SIG-M5 (cell line): ENCODE data around the gene ACSL4.
A peak's percentile ranks its signal among the peaks of the same experiment; 100 is the strongest.
"Not testable (repeated sequence)": the region's sequence is repeated elsewhere in the genome, so short reads cannot be mapped to it uniquely, and the experiment has no call there.

Source experiments
- DNase-seq: peaks from one replicate; lab custom pipeline; 2025; lab: John Stamatoyannopoulos, UW

The ACSL4 gene

GRCh38 chrX:109672239-109672638 is 60.8 kb downstream of the ACSL4 start:
- DNase-seq = no peak

GRCh38 chrX:109671170-109671569 is 61.9 kb downstream of the ACSL4 start:
- DNase-seq = not testable (repeated sequence)

DNA sequence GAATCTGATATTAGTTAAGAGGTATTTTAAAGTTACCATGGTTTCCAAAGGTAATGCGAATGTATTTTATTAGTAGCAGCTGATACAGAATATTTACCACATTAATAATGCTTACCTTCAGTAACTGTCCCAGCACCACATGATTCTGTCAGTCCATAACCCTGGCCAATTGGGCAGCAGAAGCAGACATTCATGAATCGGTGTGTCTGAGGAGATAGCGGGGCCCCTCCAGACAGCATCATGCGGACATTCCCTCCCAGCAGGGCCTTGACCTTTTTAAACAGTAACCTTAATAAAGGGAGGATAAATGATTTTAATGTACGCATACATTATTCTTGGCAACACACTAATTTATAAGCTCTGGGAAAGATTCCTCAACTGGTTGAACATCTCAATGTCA is 65.1 kb downstream of the ACSL4 start:
- DNase-seq = no peak

- DNase-seq = no peak
Observed at GRCh38 chrX:109660435-109661143, 72.5 kb downstream of the ACSL4 start.

GRCh38 chrX:109658391-109658790 is 74.7 kb downstream of the ACSL4 start:
- no peak for DNase-seq

DNA sequence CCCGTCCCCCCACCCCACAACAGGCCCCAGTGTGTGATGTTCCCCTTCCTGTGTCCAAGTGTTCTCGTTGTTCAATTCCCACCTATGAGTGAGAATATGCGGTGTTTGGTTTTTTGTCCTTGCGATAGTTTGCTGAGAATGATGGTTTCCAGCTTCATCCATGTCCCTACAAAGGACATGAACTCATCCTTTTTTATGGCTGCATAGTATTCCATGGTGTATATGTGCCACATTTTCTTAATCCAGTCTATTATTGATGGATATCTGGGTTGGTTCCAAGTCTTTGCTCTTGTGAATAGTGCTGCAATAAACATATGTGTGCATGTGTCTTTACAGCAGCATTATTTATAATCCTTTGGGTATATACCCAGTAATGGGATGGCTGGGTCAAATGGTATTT is 75.7 kb downstream of the ACSL4 start:
- DNase-seq = not testable (repeated sequence)

DNA sequence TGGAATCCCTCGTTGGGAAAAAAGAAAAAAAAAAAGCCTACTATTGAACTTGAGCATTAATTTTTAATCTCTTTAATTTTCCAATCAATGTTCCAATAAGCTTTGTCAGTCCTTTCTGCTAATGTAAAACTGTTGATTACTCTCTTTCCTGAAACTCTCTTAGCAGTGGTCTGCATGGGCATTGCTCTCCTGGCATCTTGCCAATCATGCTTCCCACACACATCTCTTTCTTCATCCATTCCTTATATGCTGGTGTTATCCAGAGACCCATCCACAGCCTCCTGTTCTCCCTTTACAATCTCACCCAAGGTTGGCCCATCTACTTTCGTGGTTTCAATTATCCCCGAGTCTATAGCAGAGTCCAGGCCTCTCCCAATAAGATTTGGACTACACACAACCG is 76.3 kb downstream of the ACSL4 start:
- DNase-seq = no peak

DNA sequence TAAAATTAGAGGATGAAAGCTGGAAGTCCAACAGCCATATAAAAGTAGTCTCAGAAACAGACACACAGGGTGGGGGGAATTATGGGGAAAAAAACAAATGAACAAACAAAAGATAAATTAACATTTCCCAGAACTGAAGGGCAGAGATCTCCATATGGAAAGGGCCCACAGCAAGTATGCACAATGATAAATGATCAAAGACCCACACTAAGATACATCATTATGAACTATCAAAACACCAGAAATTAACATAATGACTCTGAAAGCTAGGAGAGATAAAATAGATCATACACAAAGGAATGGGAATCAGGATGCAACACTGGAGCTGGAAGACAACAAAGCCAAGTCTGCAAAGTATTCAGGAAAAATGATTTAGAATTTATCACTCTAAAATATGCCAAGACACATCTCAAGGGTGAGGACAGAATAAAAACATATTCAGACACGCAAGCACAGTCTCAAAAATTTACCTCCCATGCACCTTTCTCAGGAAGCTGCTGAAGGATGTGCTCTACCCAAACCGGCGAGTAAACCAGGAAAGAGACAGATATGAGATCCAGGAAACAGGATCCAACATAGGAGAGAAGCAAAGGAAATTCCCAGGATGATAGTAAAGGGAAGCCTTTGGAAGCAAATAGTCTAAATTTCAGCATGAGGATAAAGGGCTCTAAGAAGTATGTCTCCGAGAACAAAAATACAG is 77.4 kb downstream of the ACSL4 start:
- DNase-seq = no peak

DNA sequence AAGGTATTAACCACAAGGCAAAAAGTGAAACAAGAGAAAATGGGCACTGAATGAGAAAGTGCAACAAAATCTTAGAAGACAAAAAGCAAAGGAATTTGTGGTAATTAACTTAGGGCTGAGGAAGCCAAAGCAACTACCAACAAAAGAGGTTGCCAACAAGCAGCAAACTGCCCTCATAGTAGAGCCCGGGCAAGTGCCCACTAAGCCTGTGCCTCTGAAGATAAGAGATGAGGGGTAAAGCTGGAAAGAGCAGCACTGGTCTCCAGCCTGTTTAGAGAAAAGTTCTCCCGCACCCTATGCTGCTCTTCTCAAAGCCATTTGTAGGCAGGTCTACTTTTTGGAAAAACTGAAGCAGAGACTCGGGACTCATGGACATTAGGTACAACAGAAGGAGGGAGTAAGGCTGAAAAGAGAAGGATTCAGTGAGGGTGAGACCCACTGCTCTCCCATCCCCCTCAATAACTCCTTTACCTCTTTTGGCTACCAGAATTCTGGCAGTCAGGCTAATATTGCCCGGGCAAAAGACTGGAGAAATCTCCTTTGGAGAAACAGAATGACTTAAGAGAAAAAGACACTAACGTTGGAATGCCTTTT is 78.4 kb downstream of the ACSL4 start:
- no peak for DNase-seq

DNA sequence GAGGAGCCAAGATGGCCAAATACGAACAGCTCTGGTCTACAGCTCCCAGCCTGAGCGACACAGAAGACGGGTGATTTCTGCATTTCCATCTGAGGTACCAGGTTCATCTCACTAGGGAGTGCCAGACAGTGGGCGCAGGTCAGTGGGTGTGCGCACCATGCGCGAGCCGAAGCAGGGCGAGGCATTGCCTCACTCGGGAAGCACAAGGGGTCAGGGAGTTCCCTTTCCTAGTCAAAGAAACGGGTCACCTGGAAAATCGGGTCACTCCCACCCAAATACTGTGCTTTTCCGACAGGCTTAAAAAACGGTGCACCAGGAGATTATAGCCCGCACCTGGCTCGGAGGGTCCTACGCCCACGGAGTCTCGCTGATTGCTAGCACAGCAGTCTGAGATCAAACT is 88.4 kb downstream of the ACSL4 start:
- DNase-seq = not testable (repeated sequence)

DNA sequence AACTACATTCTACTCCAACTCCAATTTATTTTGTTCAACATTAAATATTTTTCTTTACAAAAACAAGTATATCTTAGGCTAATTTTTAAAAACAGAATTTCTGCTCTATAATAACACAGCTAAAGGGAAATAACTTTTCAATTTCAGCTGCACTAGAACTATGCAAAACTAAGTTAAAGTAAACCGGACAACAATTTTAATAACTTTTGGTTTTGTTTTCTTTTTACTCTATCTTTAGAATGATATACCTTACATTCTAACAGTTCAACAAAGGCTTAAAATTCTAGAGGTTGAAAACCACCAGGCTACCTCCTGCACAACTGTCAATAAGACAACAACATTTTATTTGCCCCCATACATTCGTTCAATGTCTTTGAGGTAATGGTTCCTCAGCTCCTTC is 89.4 kb downstream of the ACSL4 start:
- DNase-seq = no peak

DNA sequence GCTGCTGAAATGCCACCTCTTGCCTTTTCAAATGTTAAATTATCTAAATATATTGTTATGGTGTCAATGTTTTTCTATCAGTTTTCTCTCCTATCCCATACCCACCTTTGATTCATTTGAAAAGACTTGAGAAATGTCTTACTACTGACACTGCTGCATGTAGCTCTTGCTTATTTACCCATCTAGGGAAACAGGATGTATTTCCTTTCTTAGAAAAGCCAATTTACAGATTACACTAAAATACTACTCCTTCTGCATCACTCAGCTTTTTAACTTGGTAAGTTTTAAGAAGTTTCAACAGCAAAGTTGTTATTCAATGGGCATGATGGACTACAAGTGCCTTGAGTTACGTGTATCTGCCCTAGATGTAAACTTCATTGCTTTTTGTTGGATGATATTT is 94.9 kb downstream of the ACSL4 start:
- DNase-seq = no peak

DNA sequence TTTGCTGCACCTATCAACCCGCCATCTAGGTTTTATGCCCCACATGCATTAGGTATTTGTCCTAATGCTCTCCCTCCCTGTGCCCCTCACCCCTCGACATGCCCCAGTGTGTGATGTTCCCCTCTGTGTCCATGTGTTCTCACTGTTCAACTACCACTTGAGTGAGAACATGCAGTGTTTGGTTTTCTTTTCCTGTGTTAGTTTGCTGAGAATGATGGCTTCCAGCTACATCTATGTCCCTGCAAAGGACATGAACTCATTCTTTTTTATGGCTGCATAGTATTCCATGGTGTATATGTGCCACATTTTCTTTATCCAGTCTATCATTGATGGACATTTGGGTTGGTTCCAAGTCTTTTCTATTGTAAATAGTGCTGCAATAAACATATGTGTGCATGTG is 95.6 kb downstream of the ACSL4 start:
- DNase-seq = not testable (repeated sequence)

GRCh38 chrX:109635146-109635545 is 97.9 kb downstream of the ACSL4 start:
- DNase-seq = no peak

GRCh38 chrX:109632906-109633504 is 100.1 kb downstream of the ACSL4 start:
- no peak for DNase-seq

GRCh38 chrX:109629310-109629709 is 103.7 kb downstream of the ACSL4 start:
- no peak for DNase-seq

GRCh38 chrX:109626637-109627036 is 106.4 kb downstream of the ACSL4 start:
- DNase-seq = no peak

DNA sequence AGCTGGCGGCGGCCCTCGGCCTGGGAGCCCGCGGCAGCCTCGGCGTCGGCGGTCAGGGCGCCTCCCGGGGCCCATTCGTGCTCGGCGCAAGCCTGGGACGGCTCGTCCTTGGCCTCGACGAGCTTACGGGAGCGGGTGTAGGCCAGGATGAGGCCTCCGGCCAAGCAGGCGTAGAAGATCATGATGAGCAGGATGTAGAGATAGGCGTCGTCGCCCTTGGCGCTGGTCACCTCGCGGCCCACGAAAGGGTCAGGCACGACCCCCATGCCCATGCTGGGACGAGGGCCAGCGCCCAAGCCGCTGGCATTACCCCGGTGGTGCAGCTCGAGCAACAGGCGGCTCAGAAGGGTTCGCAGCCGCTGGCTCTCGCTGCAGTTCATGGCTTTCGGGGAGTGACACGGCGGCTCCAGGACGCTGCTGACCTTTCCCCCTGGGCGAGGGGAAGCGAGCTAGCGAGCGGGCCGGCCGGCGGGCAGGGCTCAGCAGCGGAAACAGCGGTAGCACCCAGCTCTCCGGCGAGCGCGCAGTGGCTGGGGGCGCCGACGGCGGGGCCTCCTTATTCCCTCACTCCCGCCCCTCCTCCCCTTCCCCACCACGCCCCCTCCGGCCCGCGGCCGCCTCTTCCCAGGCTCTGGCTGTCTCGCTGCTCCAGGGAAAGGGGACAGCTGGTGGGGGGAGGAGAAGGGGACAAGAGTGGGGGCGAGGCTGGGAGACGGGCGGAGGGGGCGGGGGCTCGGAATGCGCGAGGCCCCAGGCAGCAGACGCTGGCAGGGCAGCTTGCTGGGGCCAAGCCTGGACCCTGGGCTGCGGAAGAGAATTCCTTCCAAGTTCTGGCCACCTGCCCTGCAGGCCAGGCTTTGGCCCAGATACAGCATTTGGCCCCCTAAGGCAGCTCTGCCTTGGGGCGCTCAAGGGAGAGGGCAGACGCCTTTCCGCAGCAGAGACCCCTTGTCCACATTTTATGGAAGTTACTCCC is 108.1 kb downstream of the ACSL4 start, which contains the start of gene KCNE5:
Gene KCNE5 (minus strand): TSS at position 532 of the 976 bp plus-strand sequence. CDS start 152 bp downstream, at position 380.
- no peak for DNase-seq

DNA sequence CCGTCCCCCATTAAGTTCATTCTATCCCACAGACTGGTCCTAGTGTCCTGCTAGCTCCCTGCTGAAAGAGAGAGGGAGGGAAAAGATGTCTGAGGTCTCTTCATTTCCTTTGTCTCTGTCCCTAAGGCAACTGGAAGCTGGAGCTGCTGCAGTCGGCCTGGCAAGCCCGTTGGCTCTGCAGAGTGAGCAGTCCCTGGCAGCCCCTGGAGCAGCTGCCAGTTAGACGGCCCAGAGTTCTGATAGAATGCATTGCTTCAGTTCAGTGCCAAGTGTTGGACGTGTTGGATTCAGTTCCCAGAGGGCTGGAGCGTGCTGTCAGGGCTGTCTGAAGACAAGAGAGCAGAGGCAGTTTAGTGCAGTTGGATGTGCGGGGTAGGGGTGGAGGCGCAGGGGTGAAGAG is 109.1 kb downstream of the ACSL4 start:
- no peak for DNase-seq

DNA sequence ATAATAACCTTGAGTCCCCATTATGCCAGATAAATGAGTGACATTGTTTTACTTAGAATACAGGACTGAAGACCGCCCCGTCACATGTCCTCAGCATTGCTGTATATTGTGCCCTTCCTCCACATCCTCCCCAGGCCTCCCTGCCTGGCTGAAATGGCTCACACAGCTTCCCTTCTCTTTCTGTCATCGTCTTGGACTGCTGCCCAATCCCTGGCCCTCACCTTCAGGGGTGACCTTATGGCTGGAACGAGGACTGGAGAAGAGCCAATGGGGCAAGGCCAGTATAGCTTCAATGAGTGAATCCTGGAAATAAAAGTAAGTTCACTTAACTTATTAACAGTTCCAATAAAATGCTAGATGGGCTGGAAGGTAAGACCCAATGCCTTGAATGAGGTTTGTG is 110.8 kb downstream of the ACSL4 start:
- DNase-seq = no peak

DNA sequence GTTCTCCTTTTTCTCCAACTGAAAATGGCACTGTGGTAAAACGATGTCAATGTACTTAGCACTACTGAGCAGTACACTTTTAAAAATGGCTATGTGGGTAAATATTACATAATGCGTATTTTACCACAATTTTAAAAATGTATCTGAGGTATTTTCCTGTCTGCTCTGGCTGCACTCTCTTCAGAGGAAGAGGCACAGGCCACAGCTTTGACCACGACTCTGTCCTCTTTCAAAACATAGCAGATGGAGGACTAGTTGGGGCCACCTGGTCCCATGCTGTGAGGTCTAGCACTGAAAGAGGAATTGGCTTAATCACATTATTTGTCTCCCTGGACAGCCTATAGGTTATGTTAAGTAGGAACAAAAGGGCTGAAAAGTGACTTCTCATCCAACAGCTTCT is 113.3 kb downstream of the ACSL4 start:
- peak; percentile 58 for DNase-seq

GRCh38 chrX:109614951-109615350 is 118.1 kb downstream of the ACSL4 start:
- DNase-seq = no peak
